GM03348 (cell line): ENCODE data around the gene BORCS8.
"Not testable (repeated sequence)": the region's sequence is repeated elsewhere in the genome, so short reads cannot be mapped to it uniquely, and the experiment has no call there.

Source experiments
- DNase-seq: peaks from one replicate; pipeline ENCODE4 v3.0.0; 2012; ENCODE audit warnings: low spot score

BORCS8 gene

GRCh38 chr19:19179548-19180441 is 12.2 kb downstream of the BORCS8 start:
- no peak for DNase-seq

GRCh38 chr19:19176950-19177349 is 15.0 kb downstream of the BORCS8 start:
- no peak for DNase-seq

DNA sequence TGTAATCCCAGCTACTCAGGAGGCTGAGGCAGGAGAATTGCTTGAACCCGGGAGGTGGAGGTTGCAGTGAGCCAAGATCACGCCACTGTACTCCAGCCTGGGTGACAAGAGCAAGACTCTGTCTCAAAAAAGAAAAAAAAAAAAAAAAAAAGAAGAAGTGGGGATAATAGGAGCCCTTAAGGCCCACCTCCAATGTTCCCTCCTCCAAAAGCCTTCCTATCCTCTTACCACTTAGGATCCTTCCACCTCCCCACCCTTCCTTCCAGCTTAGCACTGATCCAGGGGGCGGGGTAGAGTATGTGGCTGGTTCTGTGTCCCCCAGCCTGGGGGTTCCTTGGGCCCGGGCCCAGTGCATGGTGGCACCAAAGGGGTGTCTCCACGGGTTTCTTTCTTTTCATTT is 18.7 kb downstream of the BORCS8 start:
- not testable (repeated sequence) for DNase-seq

DNA sequence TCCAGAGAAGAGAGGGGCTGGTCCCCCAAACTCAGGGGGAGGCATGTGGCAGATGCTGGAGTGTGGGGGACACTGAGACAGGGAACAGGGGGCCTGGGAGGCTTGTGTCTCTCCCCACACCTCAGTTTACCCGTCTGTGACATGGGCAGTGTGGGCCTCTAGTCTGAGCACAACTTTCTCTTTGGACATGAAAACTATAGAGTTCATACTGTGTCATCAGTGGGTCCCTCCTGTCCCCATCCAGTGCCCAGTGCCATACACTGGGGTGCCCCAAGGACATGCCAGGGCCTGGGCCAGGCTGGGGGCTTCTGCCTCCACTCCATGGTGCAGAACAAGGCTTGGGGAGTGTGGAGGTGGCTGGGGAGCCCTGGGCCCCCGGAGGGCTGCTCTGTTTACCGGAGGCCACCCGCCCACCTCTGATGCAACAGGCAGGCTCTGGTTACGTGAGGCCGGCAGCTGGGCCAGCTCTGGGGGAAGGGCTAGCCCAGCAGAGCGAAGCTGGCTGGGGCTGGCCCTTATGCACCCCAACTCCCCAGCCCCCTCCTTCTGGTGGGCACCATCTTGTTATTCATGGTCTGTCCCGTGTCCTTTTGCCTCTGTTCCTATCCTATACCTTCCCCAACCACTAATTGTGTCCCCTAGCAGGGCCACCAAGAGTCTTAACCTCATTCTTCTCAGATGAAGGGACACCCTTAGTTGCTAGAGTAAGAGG is 20.0 kb downstream of the BORCS8 start:
- DNase-seq: no peak

GRCh38 chr19:19170873-19171672 is 20.9 kb downstream of the BORCS8 start:
- DNase-seq: no peak

DNA sequence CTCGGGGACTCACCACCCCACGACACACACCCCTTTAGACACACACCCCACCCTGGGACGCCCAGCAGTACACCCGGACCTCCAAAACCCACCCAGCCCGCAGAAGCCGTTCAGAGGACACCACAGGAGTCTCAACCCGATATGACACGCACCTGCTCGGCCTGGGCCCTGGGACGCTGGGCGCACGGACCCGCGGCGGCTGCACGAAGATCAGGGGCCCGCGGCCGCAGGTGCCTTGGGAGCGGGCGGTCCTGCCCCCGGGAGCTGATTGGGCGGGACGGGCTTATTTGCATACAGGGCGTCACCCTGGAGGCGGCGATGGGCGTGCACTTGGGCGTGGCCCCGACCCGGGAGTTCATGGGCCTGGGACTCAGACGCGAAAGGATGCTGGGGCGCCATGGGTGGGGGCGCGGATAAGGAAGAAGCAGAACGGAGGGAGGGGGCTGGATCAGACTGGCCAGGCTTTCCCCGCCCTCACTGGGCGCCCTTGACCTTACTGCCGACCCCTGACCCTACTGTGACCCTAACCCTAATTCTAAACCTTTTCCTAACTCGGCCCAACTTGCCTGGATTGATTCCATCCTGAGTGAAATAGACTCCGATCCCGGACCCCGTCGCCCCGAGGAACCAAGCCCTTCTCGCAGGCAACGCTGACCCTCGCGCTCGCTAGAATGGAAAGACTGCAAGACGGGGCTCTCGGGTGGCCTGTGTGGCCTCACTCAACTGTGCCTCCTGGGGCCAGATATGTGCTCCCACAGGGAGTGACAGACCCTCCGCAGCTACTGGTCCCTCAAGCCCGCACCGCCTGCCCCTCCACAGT is 21.7 kb downstream of the BORCS8 start, which contains the start of gene MEF2B:
Gene MEF2B (minus strand): TSS at position 211 of the 820 bp plus-strand sequence. CDS start 19,528 bp downstream, outside the sequence.
- DNase-seq: peak; percentile 93

DNA sequence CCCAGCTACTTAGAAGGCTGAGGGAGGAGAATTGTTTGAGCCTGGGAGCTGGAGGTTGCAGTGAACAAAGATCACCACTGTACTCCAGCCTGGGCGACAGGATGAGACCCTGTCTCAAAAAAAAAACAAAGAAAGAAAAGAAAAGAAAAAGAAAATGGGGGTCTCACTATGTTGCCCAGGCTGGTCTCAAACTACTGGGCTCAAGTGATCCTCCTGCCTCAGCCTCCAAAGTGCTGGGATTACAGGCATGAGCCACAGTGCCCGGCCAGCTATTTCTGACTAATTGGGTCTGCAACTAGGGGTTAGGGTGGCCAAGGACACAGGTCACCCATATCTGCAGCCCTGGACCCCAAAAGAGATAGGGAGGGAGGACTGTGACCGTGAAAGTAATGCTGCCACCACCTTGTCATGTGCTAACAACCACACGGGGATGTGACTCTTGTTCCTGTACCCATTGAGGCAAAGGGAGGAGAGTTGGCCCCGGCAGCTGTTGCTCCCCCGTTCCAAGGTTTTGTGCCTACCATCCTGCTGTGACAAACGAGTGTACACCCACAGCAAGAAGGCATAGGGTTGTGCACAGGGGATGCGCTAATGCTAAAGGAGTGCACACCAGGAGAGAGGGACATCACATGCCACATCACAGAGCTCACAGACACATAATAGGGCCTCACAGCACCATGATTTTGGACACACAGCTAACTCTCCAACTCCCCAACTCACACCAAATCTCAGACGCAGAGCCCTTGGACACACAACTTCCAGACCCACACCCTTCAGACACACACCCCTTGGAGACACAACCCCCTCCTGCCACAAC is 22.5 kb downstream of the BORCS8 start:
- no peak for DNase-seq

DNA sequence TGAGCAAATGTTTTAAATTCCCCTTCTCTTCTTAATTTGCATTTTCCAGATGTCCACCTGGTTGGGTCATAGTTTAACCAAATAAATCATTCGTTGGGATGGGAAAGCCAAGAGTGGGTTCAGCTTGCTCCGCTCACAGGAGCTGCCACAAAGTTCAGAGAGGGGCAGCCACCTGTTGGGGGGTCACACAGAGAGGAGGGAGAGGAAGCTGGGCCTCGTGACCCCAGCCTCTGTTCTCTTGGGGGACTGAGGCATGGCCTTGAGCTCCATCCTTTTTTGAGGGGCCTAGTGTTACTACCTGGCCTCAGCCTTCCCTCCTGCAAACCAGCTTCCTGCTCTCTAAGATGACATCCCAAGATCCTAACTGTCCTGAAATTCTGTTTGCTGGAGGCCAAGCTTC is 24.3 kb downstream of the BORCS8 start:
- DNase-seq: no peak

DNA sequence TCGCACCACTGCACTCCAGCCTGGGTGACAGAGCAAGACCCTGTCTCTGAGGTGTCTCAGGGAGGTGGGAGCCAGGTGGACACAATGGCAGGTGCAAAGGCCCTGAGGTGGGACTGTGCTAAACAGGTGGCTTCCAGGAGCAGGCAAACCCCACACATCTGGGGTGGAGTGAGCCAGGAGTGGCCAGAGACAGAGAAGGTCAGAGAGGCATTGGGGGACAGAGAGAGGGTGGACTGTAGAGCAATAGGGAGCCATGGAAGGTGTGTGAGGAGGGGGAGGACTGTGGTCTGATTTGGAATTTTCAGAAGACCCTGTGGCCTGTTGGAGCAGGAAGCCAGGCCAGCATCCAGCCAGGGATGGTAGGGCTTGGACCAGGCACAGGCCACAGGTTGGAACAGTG is 26.6 kb downstream of the BORCS8 start:
- no peak for DNase-seq

DNA sequence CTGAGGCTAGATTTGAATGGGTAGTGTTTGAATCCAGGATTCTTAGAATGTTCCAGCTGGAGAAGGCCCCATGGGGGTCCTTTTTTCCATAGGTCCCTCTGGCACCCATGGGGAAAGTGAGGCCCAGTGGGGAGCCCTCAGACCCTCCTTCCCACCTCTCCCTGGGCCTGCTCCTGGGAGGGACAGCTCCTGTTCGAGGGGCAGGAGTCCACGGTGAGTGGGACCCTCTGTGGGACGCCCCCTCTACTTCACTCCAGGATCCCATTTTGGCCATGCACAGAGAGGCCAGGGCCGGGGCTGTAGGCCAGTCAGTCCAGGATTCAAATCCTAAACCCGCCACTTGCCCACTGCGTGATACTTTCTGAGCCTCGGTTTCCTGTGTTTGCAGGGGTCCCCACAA is 29.5 kb downstream of the BORCS8 start:
- DNase-seq: no peak

- no peak for DNase-seq
Measured at GRCh38 chr19:19160461-19161035, 31.4 kb downstream of the BORCS8 start.

DNA sequence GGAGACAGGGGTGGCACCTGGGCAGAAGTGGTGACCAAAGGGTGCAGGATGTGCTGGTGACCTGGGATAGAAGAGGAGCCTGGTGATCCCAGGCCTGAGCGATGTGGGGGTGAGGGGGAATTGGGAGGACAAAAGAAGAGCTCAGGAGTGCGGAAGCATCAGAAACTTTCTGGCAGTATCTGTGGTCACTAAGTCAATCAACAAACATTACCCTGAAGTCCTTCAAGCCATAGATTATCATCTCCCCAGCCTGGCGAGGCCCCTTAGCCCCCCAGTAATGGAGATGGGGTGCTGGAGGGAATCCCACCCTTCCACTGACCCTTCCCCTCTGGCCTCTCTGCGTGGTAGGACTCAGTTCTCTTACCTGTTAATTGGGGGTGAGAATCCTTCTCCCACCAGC is 32.4 kb downstream of the BORCS8 start:
- no peak for DNase-seq

DNA sequence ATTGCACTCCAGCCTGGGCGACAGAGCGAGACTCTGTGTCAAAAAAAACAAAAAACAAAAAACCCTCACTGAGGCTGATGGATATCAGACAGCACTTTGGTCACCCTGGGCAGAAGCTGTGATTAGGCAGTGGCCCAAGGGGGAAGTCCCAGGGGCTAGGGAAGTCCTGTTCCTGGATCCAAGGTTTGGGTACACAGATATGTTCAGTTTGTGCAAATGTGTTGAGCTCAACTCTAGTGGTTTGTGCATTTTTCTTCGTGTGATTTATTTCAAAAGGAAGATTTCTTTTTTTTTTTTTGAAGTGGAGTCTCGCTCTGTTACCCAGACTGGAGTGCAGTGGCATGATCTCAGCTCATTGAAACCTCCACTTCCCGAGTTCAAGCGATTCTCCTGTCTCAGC is 34.1 kb downstream of the BORCS8 start:
- DNase-seq: no peak

- no peak for DNase-seq
Measured at GRCh38 chr19:19155495-19156219, 36.3 kb downstream of the BORCS8 start.

DNA sequence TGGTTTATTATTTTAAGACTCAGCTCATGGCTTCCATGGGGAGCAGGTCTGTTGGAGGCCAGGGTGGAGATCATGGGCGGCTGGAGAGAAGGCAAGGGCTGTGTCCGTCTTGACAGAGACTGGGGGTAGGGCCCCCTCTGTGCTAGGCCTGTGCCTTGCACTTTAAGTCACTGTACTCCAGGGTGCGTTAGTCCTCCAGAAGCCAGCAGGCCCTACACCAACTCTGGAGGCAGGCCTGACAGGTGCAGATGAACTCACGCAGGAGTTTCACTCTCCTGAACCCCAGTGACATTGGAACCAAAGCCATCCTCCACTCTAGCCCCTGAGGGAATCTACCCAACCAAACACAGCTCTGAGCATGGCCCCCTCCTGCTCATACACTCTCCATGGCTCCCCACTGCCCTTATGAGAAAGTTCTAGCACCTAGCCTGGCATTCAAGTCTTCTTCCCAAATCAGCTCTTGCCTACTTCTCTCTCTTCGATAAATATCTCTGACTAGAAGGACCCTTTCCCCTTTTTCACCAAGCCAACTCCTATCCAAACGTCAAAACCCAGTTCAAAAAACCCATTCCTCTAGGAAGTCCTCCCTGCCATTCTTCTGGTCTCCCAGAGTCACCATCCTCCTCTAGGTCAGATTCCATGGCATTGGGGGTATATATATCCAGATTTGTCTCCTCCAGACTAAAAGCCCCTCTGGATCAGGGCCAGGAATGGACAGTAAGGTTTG is 37.0 kb downstream of the BORCS8 start:
- no peak for DNase-seq

DNA sequence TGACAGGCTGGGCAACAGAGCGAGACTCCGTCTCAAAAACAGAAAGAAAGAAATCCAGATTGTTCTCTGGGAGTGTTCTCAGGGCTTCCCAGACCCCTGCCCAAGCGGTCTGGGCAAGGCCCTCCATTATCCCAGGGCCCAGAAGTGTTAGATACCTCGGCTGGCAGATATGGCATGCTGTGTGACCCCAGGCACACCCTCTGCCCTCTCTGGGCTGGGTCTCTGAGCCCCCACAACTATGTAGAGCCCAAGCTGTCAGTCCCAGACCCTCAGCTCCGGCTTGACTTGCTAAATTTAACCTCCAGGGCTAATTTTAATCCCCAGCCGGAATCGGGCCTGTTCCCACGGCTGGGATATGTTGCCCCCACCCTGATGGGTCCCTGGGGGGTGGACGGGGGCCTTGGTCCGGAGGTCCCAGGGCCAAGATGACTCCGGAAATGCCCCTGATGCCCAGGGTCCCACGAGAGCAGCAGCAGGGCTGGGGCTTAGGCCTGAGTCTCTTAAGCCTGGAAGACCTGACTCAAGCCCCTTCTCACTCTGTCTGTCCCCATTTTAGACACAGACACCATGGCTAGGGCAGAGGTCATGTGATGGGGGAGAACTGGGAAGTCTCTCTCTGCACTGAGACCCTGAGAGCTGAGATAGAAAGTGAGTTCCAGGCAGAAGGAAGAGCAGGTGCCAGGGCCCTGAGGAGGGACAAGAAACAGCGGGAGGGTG is 39.1 kb downstream of the BORCS8 start:
- no peak for DNase-seq

- no peak for DNase-seq
Measured at GRCh38 chr19:19151418-19151817, 40.5 kb downstream of the BORCS8 start.

DNA sequence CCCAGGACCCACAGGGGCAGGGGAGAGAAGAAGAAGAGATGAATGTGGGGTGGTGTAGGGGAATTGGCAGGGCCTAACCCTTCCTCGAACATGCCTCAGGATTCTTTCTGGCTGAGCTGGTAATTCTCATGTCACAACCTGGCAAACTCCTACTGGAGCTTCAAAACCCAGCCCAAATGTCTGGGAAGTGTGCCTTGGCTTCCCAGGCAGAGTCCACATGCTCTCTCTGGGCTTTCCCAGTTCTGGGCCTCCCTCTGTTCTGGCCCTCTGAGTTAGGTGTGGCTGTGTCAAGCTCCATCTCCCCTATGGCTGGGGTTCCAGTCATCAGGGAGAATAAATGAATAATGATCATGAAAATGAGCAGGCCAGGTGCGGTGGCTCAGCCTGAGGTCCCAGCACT is 42.5 kb downstream of the BORCS8 start:
- no peak for DNase-seq
